Body of pancreas (tissue), 4 donors: ENCODE measurements around the gene ACTR1B. TPM values are rescaled to one million over a fixed set of nuclear protein-coding genes. Genes with fewer than 3 reads are reported as not detected.
"Not testable (repeated sequence)": the region's sequence is repeated elsewhere in the genome, so short reads cannot be mapped to it uniquely, and the experiment has no call there.

Experiments used
- ATAC-seq: fragments of 150-250 bp; one replicate; pipeline ENCODE4 v1.9.1; 2016
- DNase-seq, 4 donors: peaks; one replicate each; pipeline ENCODE4 v3.0.0-alpha.2; 2019
- H3K27ac ChIP-seq, 4 donors: fragments of 200-600 bp; sonication (generic); 1 replicate in 3 of 4; 2 replicates in 1 of 4; pipeline versions ENCODE4 v1.5.1 to v1.6.1; 2016 to 2019; ENCODE audit warnings: mild to moderate bottlenecking in 1 of 4, mixed read lengths in 1 of 4, moderate library complexity in 1 of 4
- H3K27me3 ChIP-seq, 2 donors: fragments of 200-600 bp; sonication (generic); one replicate each; pipeline ENCODE4 v1.6.0; 2016; ENCODE audit warnings: mild to moderate bottlenecking in 1 of 2
- H3K36me3 ChIP-seq, 2 donors: fragments of 200-600 bp; sonication (generic); replicated peaks in 1 of 2; 2 replicates each; pipeline ENCODE4 v1.5.1; 2016; ENCODE audit warnings: low read depth in 2 of 2; ENCODE audit not compliant: insufficient read depth in 1 of 2
- H3K4me1 ChIP-seq: fragments of 200-600 bp; sonication (generic); one replicate; pipeline ENCODE4 v1.6.0; 2016
- H3K4me3 ChIP-seq, 2 donors: fragments of 200-600 bp; sonication (generic); 1 replicate in 1 of 2; 2 replicates in 1 of 2; pipeline ENCODE4 v1.5.1; 2016 to 2019
- H3K9me3 ChIP-seq, 3 donors: fragments of 200-600 bp; sonication (generic); 1 replicate in 2 of 3; 2 replicates in 1 of 3; pipeline ENCODE4 v1.5.1; 2016
- POLR2A ChIP-seq, 3 donors: fragments of 450-650 bp; IDR thresholded peaks; one replicate each; pipeline ENCODE4 v1.6.1; 2016; ENCODE audit warnings: antibody characterized with exemption in 3 of 3, mild to moderate bottlenecking in 2 of 3
- WGBS, 2 donors: methylation state at CpG; one replicate each; pipeline ENCODE4 v1.1.5; 2017; 5-methylcytosine and 5-hydroxymethylcytosine counted together
- intact Hi-C: fragments of 100-400 bp; cut with DNase I; formaldehyde crosslinking; loops from one replicate; pipeline ENCODE4 v1.15.1; 2023
- total RNA-seq, 2 donors: library from RNA; depleted of rRNA; stranded (reverse); fragments of >200 nt; gene quantifications; one replicate each; pipeline ENCODE4 v1.1.0, GENCODE V29; 2016
- TF ChIP-seq, protein P1 (sequence below), 7 experiments: fragments of 450-650 bp in 4 of 7; fragments of 200-600 bp in 3 of 7; sonication (generic) in 3 of 7; IDR thresholded peaks; one replicate each; pipeline ENCODE4 v1.5.1; 2016 to 2019; ENCODE audit warnings: antibody characterized with exemption in 7 of 7

ACTR1B gene
- total RNA-seq = 10 to 100 TPM; 57.6 to 74.2 TPM

DNA sequence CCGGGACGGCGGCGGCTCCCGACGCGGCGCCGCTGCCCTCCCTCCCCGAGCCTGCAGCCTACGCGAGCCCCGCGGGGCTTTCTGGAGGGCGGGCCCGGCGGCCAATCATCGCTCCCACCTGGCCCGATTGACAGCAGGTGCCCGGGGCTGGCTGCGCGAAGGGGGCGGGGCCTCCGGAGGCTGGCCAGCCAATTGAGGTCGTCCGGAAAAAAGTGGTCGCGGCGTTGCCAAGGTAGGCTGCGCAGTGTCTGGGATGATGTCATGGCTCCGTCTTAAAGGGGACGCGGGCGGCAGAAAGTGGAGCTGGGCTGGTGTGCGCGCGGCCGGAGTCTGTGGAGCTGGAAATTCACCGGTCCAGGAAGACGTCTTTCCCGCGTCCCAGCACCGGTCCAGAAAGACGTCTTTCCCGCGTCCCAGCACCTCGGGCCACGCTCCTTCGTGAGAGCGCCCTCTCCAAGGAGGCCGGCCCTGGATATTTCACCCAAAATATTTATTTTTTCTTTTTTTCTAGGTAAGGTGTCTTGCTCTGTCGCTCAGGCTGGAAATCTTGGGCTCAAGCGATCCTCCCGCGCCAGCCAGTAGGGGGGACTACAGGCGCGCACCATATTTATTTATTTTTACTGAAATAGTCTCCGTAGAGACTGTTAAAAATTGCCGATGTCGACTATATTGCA, at the start of gene ACTR1B:
Gene ACTR1B, minus strand, starts transcription at position 83 of the 674 bp plus-strand sequence. CDS start 154 bp downstream, outside the sequence.
- H3K4me1 ChIP-seq = peaks cover 33% of the 10 kb centered on the region
- 0 to 1% methylated on average over 26 to 51 of the region's 60 CpGs for WGBS, 2 donors
- TF ChIP-seq, protein P1, sequence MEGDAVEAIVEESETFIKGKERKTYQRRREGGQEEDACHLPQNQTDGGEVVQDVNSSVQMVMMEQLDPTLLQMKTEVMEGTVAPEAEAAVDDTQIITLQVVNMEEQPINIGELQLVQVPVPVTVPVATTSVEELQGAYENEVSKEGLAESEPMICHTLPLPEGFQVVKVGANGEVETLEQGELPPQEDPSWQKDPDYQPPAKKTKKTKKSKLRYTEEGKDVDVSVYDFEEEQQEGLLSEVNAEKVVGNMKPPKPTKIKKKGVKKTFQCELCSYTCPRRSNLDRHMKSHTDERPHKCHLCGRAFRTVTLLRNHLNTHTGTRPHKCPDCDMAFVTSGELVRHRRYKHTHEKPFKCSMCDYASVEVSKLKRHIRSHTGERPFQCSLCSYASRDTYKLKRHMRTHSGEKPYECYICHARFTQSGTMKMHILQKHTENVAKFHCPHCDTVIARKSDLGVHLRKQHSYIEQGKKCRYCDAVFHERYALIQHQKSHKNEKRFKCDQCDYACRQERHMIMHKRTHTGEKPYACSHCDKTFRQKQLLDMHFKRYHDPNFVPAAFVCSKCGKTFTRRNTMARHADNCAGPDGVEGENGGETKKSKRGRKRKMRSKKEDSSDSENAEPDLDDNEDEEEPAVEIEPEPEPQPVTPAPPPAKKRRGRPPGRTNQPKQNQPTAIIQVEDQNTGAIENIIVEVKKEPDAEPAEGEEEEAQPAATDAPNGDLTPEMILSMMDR (IDR thresholded peaks at IDR 0.05) = peak; percentile 27 to 86 (median 59)
- peak; percentile 93 to 99 (median 98) for TF ChIP-seq POLR2A (IDR thresholded peaks at IDR 0.05)
- intact Hi-C loops = no loop called here
- no peaks in the 10 kb centered on the region for H3K9me3 ChIP-seq
- peak; percentile 93 for ATAC-seq
- H3K4me3 ChIP-seq = peak within 1 kb of the TSS; percentile 42 to 64
- peaks cover 0 to under 1% of the 10 kb centered on the region in 2 donors for H3K36me3 ChIP-seq
- no peaks in the 10 kb centered on the region for H3K27me3 ChIP-seq
- peak within 1 kb of the TSS; percentile 90 to 100 (median 95) for H3K27ac ChIP-seq
- peak; percentile 98 to 99 (median 99) for DNase-seq

DNA sequence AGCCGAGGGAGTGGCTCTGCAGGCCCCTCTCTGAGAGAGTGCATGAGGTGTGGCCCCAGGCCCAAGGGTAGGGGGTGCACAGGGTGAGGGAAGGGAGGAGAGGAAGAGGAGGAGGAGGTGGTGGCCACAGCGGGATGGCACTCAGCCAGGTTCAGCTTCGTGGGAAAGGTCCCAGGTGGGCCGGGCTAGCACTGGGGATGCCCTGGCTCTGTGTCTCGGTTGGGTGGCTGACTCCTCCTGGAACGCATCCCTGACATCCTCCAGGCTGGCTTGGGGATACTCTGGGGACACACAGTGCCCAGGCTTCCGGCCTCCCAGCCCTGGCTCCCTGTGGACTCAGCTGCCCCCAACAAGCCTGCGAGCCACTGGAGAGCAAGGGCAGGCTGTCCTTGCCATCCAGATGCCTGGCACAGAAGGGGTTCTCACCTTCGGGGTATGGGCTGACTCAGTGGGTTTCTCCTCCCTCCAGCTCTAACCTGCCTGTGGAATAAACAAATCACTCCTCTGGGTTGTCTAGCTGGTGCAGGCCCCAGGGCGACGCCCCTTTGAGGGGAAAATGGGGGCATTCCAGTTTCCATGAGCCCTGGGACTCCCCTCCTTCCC, 49.0 kb upstream of the ACTR1B start:
- Histone ChIP-seq H3K27ac (no peak overlapping the region), H3K4me1 (no peaks in the 10 kb centered on the region), H3K4me3 (no peak overlapping the region), H3K27me3 (no peaks in the 10 kb centered on the region), H3K36me3 (no peaks in the 10 kb centered on the region), H3K9me3 (no peaks in the 10 kb centered on the region)
- TF ChIP-seq, protein P1 (IDR thresholded peaks at IDR 0.05) = no peak
- TF ChIP-seq POLR2A (IDR thresholded peaks at IDR 0.05) = no peak
- ATAC-seq (no peak), DNase-seq (peak in 1 of 4 donors; percentile 16)
- 33 to 68% methylated on average over 3 to 9 of the region's 11 CpGs for WGBS, 2 donors
- intact Hi-C loops = no loop called here

DNA sequence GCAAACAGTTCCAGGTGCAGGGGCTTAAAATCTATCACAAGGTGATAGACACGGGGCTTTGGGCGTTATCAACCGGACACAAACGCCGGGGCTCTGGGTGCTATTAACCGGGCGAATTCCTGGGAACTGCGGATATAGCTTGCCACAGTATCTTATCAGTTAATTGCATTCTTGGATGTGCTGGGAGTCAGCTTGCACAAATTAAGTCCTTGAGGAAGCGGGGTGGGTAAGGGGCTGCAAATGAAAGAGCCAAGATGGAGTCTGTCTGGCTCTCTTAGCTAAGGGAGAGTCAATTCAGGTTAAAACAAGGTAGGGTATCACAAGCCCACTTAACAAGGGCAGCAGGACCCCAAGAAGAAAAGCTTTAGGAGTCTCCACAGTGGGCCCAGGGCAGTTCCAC, 48.3 kb upstream of the ACTR1B start:
- WGBS, 2 donors = 19 to 27% methylated on average over 9 of the region's 9 CpGs
- H3K27me3 ChIP-seq, H3K36me3 ChIP-seq, DNase-seq, ATAC-seq, intact Hi-C loops, H3K4me1 ChIP-seq, H3K4me3 ChIP-seq, H3K9me3 ChIP-seq, H3K27ac ChIP-seq: not testable (repeated sequence)

DNA sequence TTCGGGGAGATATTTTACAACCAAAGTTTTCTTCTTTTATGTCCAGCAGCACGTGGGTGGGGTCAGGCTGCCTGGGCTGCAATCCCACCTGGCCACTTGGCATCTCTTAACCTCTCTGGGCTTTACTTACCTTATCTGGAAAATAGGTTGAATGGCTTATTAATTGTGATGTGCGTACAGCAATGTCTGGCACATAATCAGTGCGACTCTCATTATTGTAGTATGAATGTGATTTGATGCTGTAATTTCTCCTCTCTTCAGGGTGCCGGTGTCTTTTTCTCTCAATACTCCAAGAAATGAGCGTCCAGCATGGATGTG, 47.5 kb upstream of the ACTR1B start:
- no peaks in the 10 kb centered on the region for H3K36me3 ChIP-seq
- WGBS, 2 donors = 72 to 76% methylated on average over 6 of the region's 6 CpGs
- DNase-seq (no peak), ATAC-seq (no peak)
- H3K27me3 ChIP-seq = no peaks in the 10 kb centered on the region
- no peaks in the 10 kb centered on the region for H3K9me3 ChIP-seq
- no peaks in the 10 kb centered on the region for H3K4me1 ChIP-seq
- intact Hi-C loops = no loop called here
- H3K27ac ChIP-seq = no peak overlapping the region
- H3K4me3 ChIP-seq = no peak overlapping the region
- TF ChIP-seq POLR2A (IDR thresholded peaks at IDR 0.05) = no peak
- TF ChIP-seq, protein P1 (IDR thresholded peaks at IDR 0.05) = no peak

DNA sequence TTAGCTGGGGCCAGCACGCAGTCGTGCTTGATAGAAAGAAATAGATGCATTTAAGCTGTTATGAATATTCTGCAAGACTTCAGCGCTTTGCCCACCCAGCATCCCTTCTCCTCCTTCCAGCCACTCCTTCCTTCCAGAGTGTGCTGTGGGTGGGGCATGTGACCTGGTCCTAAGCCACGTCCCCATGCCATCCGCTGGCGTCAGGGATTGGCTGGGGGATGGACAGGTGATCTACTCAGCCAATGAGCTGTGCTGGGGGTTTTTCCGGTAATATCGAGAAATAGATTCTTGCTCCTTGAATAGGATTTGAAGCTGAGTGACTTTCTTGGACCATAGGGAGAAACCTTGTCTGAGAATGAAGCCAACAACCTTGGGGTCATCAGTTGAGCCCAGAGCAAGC, 44.8 kb upstream of the ACTR1B start:
- DNase-seq = no peak
- WGBS, 2 donors = 82 to 86% methylated on average over 7 to 8 of the region's 8 CpGs
- Histone ChIP-seq H3K4me1 (no peaks in the 10 kb centered on the region), H3K27me3 (no peaks in the 10 kb centered on the region), H3K27ac (no peak overlapping the region), H3K36me3 (no peaks in the 10 kb centered on the region), H3K4me3 (no peak overlapping the region), H3K9me3 (no peaks in the 10 kb centered on the region)
- TF ChIP-seq, protein P1 (IDR thresholded peaks at IDR 0.05) = no peak
- no peak for TF ChIP-seq POLR2A (IDR thresholded peaks at IDR 0.05)
- ATAC-seq = no peak
- intact Hi-C loops = no loop called here
